Cerebellar nuclear complex (tissue), 1 donor: Measurements from ENCODE around the gene CHRFAM7A.
"Not testable (repeated sequence)": the region's sequence is repeated elsewhere in the genome, so short reads cannot be mapped to it uniquely, and the experiment has no call there.

Source experiments
- DNase-seq, 2 experiments: peaks; one replicate each; lab custom pipeline; 2025; lab: John Stamatoyannopoulos, UW

CHRFAM7A gene

GRCh38 chr15:30315704-30316103 lies 77.6 kb downstream of the CHRFAM7A start:
- DNase-seq: not testable (repeated sequence)

DNA sequence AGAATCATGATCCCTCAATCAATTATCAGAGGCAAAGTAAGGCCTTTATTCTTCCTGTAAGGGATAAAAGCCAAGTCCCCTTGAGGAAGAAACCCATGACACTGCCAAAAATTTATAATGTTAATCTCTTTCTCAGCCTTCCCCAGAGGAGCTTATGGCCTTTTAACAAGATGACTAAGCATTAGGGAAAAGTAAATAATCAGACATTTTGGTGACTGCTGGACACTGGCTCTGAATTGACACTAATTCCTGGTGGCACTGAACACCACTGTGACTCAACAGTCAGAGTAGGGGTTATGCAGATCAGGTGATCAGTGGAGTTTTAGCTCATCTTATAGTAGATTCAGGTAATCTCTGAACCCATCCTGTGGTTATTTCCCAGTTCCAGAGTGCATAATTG lies 82.8 kb downstream of the CHRFAM7A start:
- not testable (repeated sequence) for DNase-seq
